Left renal cortex interstitium (tissue), 4 donors: ENCODE results near the gene BEX2. TPM values are rescaled to one million over a fixed set of nuclear protein-coding genes. Genes with fewer than 3 reads are reported as not detected.

Experiments
- DNase-seq, 4 donors: peaks; one replicate each; pipeline ENCODE4 v3.0.0-alpha.2; 2013; ENCODE audit warnings: low read depth in 4 of 4, low spot score in 2 of 4, missing footprints in 1 of 4
- polyA plus RNA-seq, 4 donors: library from polyadenylated mRNA; unstranded; fragments of 120-200 nt; gene quantifications; one replicate each; pipeline ENCODE4 v1.2.1, GENCODE V29; 2013; ENCODE audit not compliant: insufficient read length in 4 of 4

The BEX2 gene
- polyA plus RNA-seq, 4 donors = 67.7 to 89.6 (median 80.8) TPM

DNA sequence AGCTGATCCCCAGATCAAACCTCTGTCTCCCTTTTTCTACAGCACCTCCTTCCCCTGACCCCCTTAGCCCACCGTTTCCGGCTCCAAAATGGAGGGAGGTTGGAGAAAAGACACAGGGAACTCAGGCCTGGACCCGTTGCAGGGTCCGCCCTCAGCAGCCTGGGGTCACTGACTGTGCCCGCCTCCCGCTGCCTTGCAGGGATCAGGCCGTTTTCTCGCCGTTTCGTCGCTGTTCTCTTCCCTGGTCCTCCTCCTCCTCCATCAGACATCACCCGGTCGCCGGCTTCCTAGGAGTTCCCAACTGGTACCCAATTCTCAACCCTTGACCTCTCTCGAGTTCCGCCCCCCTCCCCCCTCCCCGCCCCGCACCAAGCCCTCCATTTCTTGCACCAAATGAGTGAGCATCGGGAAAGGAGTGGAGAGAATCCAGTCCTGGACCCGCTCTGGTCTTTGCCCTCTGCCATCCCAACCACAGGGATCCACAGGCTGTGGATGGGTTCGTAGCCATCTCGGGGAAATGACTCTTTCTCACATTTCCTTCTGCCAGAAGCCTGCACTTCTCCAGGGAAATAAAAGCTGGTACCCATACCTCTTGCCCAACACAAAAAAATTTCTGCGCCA lies 34.7 kb downstream of the BEX2 start:
- no peak for DNase-seq

- no peak for DNase-seq
Observed at GRCh38 chrX:103274284-103274683, 36.5 kb downstream of the BEX2 start.

Other genes starting within 250 kb of the BEX2 start
- 10 to 100 TPM; 49.2 to 77.6 (median 67.4) TPM for gene BEX1, start 246.8 kb downstream of the BEX2 start, polyA plus RNA-seq
- under 1 TPM in 3 of 4 donors, not detected in 1; 0.16 to 0.47 (median 0.30) TPM for gene NXF3, start 217.8 kb downstream of the BEX2 start, polyA plus RNA-seq
- 100 to 1,000 TPM; 149 to 177 (median 160) TPM for gene BEX4, start 95.9 kb downstream of the BEX2 start, polyA plus RNA-seq
- 100 to 1,000 TPM; 123 to 168 (median 141) TPM for gene TCEAL8, start 55.8 kb downstream of the BEX2 start, polyA plus RNA-seq
- gene TCEAL5, start 34.2 kb downstream of the BEX2 start, polyA plus RNA-seq = 10 to 100 TPM; 13.6 to 15.9 (median 14.8) TPM
- gene TCEAL7, start 19.2 kb upstream of the BEX2 start, polyA plus RNA-seq = 10 to 100 TPM; 30.6 to 49.6 (median 38.2) TPM
- 100 to 1,000 TPM; 195 to 252 (median 216) TPM for gene TCEAL9, start 45.5 kb upstream of the BEX2 start, polyA plus RNA-seq
- 100 to 1,000 TPM; 494 to 583 (median 538) TPM for gene BEX3, start 65.5 kb upstream of the BEX2 start, polyA plus RNA-seq
- gene RAB40A, start 208.5 kb upstream of the BEX2 start, polyA plus RNA-seq = 1 to 10 TPM; 1.9 to 4.8 (median 3.5) TPM